ENCODE results near the gene ROMO1.
"Not testable (repeated sequence)": the region's sequence is repeated elsewhere in the genome, so short reads cannot be mapped to it uniquely, and the experiment has no call there.

Gene ROMO1

DNA sequence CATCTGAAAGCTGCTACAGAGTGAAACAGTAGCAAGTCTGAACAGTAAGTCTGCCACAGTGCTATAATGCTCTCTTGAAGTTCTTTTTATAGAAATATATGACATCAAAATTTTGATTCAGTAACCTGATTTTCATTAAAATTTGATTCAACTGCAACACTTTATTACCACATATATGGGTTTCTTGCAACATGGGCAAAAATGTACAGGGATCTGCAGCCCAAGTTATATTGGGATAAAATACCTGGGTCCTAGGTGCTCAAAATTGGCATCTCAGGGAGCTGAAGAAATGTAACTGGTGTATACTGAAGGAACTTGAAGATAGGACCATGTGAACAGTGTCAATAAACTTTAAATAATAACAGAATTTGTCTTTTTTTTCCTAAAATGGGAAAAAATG, 10.8 kb downstream of the ROMO1 start:
- no peak for DNase-seq (ENCODE audit: low read depth in 2 of 2)

DNA sequence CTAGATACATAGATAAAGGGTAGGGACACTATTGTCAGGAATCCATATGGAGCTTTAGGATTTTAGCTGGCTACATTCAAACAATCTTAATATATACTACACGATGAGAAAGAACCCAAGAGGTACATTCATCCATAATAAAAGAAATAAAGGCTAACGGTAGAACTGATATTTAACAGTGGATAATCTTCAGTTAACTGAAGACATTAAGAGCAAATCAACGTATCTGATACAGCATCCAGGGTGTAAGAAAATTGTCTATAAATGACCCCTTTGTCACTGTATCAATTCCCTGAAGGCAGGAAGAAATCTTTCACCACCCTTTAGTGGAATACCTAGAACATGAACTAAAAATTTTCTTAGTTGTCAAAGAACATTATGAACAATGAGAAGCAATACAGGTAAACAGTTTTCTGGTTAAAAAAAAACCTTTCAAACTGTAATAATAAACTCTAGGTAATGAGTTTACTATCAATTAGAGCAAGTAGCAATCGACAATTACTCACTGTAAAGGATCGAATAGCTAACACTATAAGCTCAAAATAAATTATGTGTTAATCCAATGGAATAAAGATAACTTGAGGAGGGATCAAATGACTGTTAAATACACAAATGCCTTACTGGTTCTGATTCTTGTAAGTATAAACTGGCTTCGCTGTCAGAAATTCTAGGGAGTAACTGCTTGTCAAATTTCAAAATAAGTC, 11.8 kb downstream of the ROMO1 start:
- DNase-seq (ENCODE audit: low read depth in 2 of 2) = no peak

DNA sequence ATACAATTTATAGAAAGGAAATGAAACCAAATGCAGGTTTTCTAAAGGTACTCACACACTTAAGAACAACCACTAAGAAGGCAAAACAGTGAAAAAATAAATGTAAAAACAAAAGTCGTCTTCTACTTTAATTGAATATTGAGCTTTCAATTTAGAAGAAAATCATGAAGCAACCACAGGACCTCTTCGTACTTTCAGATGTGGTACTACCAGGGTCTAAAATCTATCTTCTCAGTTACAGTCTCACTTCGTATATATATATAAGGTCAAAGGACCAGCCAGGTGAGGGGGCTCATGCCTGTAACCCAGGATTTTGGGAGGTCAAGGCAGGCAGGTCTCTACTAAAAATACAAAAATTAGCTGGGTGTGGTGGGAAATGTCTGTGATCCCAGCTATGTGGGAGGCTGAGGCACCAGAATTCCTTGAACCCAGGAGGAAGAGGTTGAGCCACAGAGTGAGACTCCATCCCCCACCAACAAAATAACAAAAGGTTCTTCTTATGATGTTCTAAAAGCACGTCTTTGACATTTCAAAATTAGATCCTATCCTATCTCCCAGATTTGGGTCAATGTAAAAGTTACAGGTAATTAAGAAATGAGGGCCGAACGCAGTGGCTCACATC, 12.5 kb downstream of the ROMO1 start:
- no peak for DNase-seq (ENCODE audit: low read depth in 2 of 2)

DNA sequence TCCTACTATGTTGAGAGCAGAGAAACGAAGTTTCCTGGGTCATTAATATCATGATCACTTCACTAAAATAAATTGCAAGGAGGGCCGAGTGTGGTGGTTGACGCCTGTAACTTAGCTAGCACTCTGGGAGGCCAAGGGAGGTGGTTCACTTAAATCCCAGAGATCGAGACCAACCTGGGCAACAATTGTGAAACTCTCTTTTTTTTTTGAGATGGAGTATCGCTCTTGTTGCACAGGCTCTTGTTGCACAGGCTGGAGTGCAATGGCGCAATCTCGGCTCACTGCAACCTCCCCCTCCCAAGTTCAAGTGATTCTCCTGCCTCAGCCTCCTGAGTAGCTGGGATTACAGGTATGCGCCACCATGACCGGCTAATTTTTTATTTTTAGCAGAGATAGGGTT, 13.9 kb downstream of the ROMO1 start:
- DNase-seq (ENCODE audit: low read depth in 2 of 2) = not testable (repeated sequence)

DNA sequence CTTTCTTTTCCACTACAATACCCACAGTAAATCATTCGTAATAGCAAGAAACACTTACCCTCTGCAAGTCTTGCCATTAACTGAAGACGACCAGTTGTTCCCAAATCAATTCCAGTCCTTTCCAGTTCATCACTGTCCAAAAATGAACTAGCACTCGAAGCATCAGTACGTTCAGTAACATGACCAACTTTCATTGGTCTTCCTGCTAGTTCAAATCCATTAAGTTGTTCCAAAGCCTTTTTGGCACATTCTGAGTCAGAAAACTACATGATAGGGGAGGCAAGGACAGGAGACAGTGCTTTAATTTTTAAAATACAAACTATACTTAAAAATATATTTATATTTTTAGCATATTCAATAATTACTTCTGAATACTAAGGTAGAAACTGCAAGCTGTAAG, 14.9 kb downstream of the ROMO1 start:
- DNase-seq (ENCODE audit: low read depth in 2 of 2) = no peak

DNA sequence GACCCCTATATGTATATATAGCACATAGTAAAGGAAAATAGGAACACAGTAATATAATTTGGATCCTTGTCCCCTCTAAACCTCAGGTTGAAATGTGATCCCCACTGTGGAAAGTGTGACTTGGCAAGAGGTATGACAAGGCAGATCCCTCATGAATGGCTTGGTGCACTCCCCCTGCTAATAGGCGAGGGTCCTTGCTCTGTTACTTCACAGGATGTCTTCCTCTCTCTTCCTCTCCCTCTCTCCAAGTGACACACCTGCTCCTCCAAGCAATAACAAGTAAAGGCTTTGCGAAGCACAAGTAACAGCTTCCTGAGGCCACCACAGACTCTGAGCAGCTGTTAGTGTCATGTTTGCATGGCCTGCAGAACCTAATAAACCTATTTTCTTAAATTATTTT, 16.4 kb downstream of the ROMO1 start:
- no peak for DNase-seq (ENCODE audit: low read depth in 2 of 2)

DNA sequence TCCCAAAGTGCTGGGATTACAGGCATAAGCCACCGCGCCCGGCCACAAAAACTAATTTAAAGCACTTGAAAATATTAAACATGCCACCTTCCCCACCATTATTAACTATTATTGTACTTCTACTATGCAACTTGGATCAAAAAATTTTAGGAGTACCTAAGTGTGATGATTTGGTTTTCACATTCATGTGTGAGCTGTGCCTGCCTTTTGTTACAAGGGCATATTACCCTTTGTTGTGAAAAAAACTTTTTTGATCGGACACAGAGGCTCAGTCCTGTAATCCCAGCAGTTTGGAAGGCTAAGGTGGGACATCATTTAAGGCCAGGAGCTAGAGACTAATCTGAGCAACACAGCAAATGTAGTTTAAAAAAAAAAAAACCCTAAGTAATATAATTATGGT, 17.1 kb downstream of the ROMO1 start:
- no peak for DNase-seq (ENCODE audit: low read depth in 2 of 2)

DNA sequence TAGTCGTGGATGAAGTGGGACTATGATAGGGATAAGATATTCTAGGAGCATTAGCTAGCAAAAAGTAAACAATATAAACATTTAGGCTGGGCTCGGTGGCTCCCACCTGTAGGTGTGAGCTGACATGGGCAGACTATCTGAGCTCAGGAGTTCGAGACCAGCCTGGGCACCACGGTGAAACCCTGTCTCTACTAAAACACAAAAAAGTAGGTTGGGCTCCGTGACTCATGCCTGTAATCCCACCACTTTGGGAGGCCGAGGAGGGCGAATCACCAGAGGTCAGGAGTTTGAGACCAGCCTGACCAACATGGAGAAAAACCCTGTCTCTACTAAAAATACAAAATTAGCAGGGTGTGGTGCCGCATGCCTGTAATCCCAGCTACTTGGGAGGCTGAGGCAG, 19.1 kb downstream of the ROMO1 start:
- DNase-seq (ENCODE audit: low read depth in 2 of 2) = not testable (repeated sequence)

DNA sequence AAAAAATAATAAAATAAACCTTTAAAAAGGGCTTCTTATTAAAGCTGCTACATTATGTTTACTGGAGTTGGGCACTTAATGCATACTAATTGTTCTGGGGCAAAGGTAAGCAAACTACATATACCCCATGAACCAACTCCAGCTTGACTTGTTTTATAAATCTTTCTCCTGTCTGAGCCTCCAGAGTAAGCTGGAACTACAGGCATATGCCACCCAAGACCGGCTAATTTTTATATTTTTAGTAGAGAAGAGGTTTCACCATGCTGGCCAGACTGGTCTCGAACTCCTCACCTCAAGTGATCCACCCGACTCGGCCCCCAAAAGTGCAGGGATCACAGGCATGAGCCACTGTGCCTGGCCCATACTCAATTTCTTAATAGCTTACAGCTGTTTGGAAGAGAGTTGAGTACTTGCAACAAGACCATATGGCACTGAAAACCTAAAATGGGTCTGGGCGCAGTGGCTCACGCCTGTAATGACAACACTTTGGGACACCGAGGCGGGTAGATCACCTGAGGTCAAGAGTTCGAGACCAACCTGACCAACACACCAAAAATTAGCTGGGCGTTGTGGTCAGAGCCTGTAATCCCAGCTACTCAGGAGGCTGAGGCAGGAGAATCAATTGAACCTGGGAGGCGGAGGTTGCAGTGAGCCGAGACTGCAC, 19.9 kb downstream of the ROMO1 start:
- DNase-seq (ENCODE audit: low read depth in 2 of 2) = no peak

DNA sequence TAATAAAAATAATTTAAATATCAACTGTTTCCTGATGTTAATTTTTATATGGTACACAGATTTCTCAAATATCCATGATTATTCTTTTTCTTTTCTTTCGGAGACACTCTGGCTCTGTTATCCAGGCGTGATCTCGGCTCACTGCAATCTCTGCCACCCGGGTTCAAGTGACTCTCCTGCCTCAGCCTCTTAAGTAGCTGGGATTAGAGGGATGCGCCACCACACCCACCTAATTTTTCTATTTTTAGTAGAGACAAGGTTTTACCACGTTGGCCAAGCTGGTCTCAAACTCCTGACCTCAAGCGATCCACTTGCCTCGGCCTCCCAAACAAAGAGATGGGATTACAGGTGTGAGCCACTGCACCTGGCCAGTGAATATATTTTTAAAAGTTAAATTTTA, 20.5 kb downstream of the ROMO1 start:
- no peak for DNase-seq (ENCODE audit: low read depth in 2 of 2)

DNA sequence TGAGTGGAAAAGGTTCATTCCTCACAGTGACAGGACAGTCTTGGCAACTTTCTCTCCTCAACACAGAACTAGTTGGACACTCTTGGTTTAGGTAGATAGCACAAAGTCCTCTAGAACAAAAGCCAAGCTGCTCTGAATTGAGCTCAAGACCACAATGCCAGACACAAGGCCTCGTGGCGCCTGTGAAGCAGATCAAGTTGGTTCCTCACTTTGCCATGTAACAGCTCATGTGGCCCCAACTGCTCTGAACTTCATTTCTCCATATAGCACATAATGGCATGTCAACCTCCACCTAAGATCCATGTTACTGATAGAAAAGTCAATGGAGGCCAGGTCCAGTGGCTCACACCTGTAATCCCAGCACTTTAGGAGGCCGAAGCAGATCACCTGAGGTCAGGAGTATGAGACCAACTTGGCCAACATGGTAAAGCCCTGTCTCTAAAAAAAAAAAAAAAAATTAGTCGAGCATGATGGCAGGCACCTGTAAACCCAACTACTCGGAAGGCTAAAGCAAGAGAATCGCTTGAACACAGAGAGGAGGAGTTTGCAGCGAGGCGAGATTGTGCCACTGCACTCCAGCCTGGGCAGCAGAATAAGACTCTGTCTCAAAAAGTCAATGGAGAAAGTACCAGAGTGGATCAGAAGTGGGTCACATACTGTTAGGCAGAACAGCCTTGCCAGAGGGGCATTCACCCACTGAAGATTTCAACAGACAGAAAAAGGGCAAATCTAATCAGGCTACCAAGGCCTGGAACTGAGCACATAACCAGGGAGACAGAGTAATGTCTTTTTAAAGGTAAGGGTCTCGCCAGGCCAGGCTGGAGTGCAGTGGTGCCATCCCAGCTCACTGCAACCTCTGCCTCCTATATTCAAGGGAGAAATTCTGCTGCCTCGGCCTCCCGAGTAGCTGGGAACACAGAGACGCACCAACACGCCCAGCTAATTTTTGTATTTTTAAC, 21.2 kb downstream of the ROMO1 start:
- no peak for DNase-seq (ENCODE audit: low read depth in 2 of 2)

DNA sequence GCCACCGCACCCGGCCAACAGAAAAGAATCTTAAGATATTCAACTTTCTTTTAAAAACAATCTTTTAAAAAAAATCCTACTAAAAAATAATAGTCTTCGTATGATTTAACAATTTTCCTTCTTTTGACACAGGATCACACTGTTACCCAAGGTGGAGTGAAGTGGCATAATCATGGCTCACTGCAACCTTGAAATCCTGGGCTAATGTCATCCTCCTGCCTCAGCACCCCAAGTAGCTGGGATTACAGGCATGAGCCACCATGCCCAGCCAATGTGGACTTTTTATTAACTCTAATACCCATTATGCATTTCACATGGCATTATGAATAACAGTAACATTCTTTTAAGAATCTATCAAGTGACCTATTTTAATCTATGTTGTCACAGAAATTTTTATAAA, 22.0 kb downstream of the ROMO1 start:
- DNase-seq (ENCODE audit: low read depth in 2 of 2) = no peak

DNA sequence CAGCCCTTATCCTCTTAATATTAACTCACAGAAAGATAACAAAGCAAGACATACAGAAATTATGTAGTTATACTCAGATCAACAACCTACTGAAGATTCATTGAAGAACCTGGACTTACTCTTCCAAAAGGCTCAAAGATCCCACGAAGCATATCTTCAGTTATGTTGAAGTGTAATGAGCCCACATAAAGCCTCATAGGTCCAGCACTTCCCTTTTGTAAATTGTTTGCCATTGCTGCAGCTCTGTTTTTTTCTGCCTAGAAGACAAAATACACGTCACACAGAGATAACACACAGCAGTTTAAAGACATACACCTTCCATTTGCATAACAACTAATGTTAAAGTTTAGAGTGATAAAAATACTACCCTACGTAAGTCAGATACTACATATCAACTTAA, 22.4 kb downstream of the ROMO1 start:
- no peak for DNase-seq (ENCODE audit: low read depth in 2 of 2)

DNA sequence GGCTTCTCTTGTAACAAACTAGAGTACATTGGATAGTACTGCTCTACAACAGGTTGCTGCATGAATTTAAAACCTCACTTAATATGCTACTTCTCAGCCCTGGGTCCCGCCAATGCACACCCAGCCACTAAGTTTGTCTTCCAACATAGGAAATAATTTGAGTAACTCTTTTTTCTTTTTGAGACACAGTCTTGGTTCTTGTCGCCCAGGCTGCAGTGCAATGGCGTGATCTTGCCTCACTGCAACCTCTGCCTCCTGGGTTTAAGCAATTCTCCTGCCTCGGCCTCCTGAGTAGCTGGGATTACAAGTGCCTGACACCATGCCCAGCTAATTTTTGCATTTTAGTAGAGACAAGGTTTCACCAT, 24.1 kb downstream of the ROMO1 start:
- not testable (repeated sequence) for DNase-seq (ENCODE audit: low read depth in 2 of 2)

DNA sequence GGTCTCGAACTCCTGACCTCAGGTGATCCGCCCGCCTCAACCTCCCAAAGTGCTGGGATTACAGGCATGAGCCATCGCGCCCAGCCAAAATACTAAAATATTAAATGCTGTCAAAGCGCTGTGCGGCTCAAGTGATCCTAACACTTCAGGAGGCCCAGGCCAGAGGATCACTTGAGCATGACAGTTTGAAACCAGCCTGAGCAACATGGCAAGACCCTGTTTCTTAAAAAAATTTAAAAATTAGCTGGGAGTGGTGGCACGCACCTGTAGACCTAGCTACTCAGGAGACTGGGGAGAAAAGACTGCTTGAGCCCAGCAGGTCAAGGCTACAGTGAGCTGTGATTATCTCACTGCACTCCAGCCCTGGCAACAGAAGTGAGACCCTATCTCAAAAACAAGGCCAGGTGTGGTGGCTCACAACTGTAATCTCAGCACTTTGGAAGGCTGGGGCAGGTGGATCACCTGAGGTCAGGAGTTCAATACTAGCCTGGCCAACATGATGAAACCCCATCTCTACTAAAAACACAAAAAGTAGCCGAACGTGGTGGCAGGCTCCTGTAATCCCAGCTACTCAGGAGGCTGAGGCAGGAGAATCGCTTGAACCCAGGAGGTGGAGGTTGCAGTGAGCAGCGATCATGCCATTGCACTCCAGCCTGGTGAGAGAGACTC, 24.6 kb downstream of the ROMO1 start:
- not testable (repeated sequence) for DNase-seq (ENCODE audit: low read depth in 2 of 2)

DNA sequence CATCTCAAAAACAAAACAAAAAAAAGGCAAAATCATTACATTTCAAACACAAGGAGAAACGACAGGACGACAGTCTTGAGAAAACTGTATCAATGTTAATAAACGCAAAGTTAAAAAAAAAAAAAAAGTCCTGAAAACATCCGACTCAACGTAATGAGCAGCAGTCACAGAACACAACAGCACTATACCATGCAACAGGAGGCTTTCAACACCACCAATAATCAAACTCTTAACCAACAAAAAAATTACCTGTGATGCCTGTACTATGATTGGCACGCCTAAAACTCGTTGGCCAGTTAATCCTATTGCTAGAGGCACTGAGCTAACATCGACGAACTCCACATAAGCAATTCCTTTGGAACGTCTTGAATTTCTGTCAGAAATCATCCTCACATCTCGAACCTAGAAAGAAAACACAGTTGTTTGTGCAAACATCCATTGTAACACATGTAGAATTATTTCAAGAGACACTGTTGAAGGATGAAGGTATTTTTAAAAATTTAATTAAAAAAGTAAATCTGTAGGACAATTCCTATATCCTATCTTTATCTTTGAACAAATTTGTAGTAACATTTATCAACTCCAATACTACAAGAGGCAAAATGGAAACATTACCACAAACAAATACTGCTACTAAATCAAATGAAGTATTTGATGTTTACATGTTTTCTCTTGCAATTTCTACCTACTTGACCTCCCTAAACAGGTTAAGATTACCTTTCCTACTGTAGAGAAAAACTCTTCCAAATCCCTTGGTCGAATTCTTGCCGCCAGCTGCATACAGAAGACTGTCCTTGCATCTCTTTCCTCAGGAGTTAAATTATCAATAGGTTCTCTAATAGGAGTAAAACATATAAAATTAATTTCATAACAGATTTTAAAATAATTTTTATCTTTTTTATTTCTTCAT, 25.4 kb downstream of the ROMO1 start:
- DNase-seq (ENCODE audit: low read depth in 2 of 2) = no peak

DNA sequence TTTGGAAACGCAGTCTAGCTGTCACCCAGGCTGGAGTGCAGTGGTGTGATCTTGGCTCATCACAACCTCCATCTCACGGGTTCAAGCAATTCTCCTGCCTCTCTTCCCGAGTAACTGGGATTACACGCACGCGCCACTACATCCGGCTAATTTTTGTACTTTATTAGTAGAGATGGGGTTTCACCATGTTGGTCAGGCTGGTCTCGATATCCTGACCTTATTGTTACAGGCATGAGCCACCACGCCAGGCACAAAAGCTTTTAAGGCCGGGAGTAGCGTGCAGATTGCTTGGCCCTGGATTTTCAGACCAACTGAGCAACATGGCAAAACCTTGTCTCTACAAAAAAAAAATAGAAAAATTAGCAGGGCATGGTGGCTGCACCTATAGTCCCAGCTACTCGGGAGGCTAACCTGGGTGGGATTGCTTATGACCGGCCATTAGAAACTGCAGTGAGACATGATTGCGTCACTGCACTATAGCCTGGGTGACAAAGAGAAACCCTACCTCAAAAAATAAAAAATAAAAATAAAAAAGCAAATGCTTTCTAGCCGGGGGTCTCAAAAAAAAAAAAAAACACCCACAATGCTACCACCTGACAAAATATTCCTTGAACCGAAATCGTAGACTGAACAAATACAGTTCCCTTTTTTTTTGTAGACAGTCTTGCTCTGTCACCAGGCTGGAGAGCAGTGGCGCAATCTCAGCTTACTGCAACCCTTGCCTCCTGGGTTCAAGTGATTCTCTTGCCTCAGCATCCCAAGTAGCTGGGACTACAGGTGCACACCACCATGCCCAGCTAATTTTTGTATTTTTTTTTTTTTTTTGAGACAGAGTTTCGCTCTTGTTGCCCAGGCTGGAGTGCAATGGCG, 27.9 kb downstream of the ROMO1 start:
- no peak for DNase-seq (ENCODE audit: low read depth in 2 of 2)

DNA sequence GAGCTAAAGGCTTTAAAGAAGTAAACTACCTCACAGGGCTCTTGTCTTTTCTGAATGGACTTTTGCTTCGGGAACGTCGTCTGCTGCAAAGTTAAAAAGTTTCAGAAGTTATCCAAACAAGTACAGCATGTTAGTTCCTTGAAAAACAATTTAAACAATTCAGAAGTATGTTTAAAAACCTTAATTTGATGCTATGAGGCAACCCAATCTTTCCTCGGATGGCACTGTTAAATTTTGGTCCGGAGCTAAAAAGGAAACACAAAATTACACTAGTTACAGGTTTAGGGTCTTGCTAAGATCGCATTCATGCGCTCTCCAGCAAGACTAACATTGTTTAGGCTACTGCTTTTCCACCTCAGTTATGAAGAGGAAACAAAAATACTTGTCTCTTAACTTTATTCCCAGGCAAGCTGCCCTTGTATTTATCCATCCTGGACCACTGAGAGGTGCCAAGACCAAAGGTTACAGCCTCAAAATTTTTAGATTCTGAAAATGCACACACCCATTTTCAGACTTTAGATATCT, 30.1 kb downstream of the ROMO1 start:
- DNase-seq (ENCODE audit: low read depth in 2 of 2) = no peak

DNA sequence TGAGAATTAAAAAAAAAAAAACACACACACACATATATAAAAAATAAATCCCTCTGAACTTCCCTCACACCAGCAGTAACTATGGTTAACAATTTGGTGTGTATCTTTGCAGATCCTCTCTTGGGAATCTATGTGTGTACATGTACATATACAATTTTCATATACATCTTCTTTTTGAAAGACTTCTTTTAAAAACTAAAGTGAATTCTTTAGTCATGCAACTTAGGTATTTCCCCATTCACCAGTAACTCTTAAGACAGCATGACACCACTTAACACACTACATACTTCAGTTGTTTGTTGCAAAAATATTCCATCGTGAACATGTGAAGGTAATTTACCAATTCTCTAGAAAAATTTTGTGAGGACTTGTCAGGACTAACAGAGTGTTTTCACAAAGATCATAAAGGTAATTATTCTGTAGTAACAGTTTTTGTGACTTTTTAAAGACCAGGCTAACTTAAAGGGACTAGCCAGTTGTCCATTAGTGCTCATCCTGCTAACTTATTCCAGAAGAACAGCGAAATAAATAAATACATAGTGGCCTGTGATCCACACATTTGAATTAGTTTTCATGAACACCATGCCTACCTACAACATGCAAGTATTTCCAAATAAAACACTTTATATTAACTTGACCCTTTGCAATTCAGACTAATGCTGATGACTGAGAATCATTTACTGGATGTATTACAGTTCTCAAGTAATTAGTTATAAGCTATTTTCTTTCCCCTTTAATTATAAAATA, 30.8 kb downstream of the ROMO1 start:
- DNase-seq (ENCODE audit: low read depth in 2 of 2) = no peak
